Upper lobe of right lung (tissue), 1 donor: ENCODE results near the gene TIMM17A. TPM values are rescaled to one million over a fixed set of nuclear protein-coding genes. Genes with fewer than 3 reads are reported as not detected.
A peak's percentile ranks its signal among the peaks of the same experiment; 100 is the strongest.

Experiments
- ATAC-seq: fragments of 200-7000 bp; cut with Tn5 transposase; one replicate; pipeline ENCODE4 v1.9.1; 2020; ENCODE audit warnings: mild to moderate bottlenecking, moderate library complexity
- DNase-seq: peaks from one replicate; pipeline ENCODE4 v3.0.0-alpha.2; 2020
- H3K27ac ChIP-seq: fragments of 200-600 bp; one replicate; pipeline ENCODE4 v1.8.0; 2022
- H3K27me3 ChIP-seq: fragments of 200-600 bp; one replicate; pipeline ENCODE4 v1.8.0; 2022; ENCODE audit warnings: mild to moderate bottlenecking
- H3K36me3 ChIP-seq: fragments of 200-600 bp; one replicate; pipeline ENCODE4 v1.8.0; 2022
- H3K4me1 ChIP-seq: fragments of 200-600 bp; one replicate; pipeline ENCODE4 v1.8.0; 2022
- H3K4me3 ChIP-seq: fragments of 200-600 bp; one replicate; pipeline ENCODE4 v1.8.0; 2022; ENCODE audit warnings: mild to moderate bottlenecking
- H3K9me3 ChIP-seq: fragments of 200-600 bp; one replicate; pipeline ENCODE4 v1.8.0; 2022
- intact Hi-C: fragments of 100-400 bp; cut with DNase I; formaldehyde crosslinking; loops from one replicate; pipeline ENCODE4 v1.11.0; 2022
- total RNA-seq: library from RNA; stranded (reverse); fragmentation: NEBNext Ultra II Directional; extraction: Animal tissue kit (Norgen Biotek cat#: 25700); gene quantifications from one replicate; pipeline ENCODE4 v1.2.1, GENCODE V29; 2021
- TF ChIP-seq, protein P1 (sequence below): fragments of 200-600 bp; IDR thresholded peaks from one replicate; pipeline ENCODE4 v1.8.0; 2022; ENCODE audit warnings: antibody characterized with exemption
- donor health status: DM: no; HTN: yes; CAD: no; lungs with severe emphysema.

The TIMM17A gene
- total RNA-seq, 1 donor from 2014 or later: 33.9 TPM

DNA sequence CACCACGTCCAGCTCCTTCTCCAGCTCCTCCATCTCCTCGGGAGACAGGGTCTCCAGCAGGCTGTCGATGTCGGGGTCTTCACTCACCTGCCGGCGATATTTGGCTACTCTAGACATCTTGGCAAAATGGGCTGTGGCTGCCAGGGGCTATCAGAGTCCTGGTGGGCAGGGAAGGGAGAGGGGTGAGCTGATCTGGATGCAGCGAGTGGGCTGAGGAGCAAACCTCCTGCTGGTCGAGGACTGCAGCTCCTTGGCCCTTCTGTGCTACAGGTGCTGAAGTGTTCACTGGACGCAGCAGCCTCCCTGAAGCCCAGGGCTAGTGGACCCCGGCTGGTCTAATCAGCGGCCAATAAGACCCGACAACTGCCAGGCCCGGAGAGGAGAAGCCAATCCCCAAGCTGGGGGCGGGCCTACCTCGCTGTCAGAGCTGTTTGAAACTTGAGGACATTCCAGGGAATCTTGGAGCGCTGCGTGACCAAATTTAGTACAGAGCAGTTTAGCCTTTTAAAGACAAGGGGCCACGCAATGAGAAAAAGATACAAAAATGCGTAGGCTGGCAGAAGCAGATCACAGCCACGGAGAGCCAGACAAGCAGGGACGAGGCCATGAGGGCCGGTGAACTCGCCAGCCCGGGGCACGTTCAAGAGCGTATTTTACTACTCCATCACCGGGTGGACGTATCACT, 8.9 kb upstream of the TIMM17A start, which contains the start of gene LMOD1:
Gene LMOD1 (minus strand): TSS at position 325 of the 685 bp plus-strand sequence. CDS start 208 bp downstream, at position 117.
- H3K4me1 ChIP-seq: no peaks in the 10 kb centered on the region
- peak within 1 kb of the TSS; percentile 71 for H3K27ac ChIP-seq
- DNase-seq (peak; percentile 85), ATAC-seq (peak; percentile 94)
- no peaks in the 10 kb centered on the region for H3K9me3 ChIP-seq
- TF ChIP-seq, protein P1, sequence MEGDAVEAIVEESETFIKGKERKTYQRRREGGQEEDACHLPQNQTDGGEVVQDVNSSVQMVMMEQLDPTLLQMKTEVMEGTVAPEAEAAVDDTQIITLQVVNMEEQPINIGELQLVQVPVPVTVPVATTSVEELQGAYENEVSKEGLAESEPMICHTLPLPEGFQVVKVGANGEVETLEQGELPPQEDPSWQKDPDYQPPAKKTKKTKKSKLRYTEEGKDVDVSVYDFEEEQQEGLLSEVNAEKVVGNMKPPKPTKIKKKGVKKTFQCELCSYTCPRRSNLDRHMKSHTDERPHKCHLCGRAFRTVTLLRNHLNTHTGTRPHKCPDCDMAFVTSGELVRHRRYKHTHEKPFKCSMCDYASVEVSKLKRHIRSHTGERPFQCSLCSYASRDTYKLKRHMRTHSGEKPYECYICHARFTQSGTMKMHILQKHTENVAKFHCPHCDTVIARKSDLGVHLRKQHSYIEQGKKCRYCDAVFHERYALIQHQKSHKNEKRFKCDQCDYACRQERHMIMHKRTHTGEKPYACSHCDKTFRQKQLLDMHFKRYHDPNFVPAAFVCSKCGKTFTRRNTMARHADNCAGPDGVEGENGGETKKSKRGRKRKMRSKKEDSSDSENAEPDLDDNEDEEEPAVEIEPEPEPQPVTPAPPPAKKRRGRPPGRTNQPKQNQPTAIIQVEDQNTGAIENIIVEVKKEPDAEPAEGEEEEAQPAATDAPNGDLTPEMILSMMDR: no peak
- peaks cover 10% of the 10 kb centered on the region for H3K27me3 ChIP-seq
- H3K4me3 ChIP-seq: peak within 1 kb of the TSS; percentile 55
- H3K36me3 ChIP-seq: no peaks in the 10 kb centered on the region
- intact Hi-C loops: no loop called here

DNA sequence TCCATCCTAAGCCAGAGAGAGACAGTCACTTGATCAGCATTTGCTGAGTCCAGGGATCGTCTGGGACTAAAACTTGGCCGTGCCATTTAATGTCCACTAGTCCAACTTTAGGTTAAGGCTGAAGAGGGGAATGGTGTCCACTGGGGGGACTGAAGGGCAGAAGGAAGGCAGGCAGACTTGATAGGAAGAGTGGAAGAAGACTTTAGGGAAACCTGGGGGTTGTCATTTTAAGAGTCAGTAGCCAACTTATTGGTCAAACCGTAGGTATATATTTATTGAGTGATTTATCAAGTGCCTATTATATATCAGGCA, 7.7 kb upstream of the TIMM17A start:
- TF ChIP-seq, protein P1: no peak
- Histone ChIP-seq H3K27me3 (peaks cover 10% of the 10 kb centered on the region), H3K4me3 (no peak overlapping the region), H3K4me1 (no peaks in the 10 kb centered on the region), H3K27ac (peak overlapping the region; percentile 71), H3K36me3 (no peaks in the 10 kb centered on the region), H3K9me3 (no peaks in the 10 kb centered on the region)
- DNase-seq (no peak), ATAC-seq (no peak)
- intact Hi-C loops: no loop called here

DNA sequence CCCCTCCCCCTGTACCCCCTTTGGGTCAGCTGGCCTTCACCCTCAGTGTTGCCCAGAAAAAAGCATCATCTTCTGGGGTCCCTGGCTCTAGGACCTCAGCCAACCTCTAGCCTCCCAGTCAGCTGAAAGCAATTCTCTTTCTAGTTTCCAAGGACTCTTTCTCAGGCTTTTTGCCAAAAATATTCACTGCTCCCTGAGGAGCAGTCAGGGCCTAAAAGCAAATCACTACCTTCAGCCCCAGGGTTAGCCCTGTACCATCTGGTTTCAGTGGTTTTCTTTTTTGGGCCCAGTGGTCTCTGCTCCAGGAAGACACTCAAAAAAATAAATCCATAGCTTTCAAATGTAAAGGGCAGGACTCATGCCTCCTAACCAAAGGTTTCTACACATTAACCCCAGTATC, 5.8 kb upstream of the TIMM17A start:
- intact Hi-C loops: no loop called here
- ATAC-seq (no peak), DNase-seq (no peak)
- TF ChIP-seq, protein P1: no peak
- no peak overlapping the region for H3K27ac ChIP-seq
- H3K4me3 ChIP-seq: no peak overlapping the region
- H3K27me3 ChIP-seq: peaks cover 2% of the 10 kb centered on the region
- no peaks in the 10 kb centered on the region for H3K9me3 ChIP-seq
- H3K36me3 ChIP-seq: no peaks in the 10 kb centered on the region
- H3K4me1 ChIP-seq: no peaks in the 10 kb centered on the region

DNA sequence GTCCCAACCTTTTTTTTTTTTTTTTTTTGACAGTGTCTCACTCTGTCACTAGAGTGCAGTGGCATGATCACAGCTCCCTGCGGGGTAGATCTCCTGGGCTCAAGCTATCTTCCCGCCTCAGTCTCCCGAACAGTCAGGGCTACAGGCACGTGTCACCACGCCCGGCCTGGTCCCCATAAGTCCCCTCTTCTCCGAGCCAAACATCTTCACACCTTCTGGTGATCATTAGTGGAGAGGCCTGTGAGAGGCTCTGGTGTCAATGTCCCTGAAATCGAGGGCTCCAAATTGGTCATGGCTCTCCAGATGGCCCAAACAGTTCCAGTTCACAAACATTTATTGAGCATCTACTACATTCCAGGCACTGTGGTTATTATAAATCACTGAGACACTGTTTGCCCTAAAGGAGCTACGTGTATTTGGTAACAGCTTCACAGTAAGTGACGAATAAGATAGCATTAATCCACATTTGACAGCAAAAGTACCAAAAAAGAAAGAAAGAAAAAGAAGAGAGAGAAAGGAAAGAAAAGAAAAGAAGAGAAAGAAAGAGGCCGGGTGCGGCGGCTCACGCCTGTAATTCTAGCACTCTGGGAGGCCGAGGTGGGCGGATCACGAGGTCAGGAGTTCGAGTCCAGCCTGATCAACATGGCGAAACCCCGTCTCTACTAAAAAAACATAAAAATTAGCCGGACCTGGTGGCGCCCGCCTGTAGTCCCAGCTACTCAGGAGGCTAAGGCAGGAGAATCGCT, 867 bp upstream of the TIMM17A start:
- ATAC-seq: no peak
- H3K4me1 ChIP-seq: peaks cover 13% of the 10 kb centered on the region
- H3K9me3 ChIP-seq: no peaks in the 10 kb centered on the region
- intact Hi-C loops: no loop called here
- DNase-seq: no peak
- H3K36me3 ChIP-seq: peaks cover 23% of the 10 kb centered on the region
- H3K27ac ChIP-seq: peak overlapping the region; percentile 86
- H3K4me3 ChIP-seq: peak overlapping the region; percentile 96
- no peaks in the 10 kb centered on the region for H3K27me3 ChIP-seq
- TF ChIP-seq, protein P1: no peak

DNA sequence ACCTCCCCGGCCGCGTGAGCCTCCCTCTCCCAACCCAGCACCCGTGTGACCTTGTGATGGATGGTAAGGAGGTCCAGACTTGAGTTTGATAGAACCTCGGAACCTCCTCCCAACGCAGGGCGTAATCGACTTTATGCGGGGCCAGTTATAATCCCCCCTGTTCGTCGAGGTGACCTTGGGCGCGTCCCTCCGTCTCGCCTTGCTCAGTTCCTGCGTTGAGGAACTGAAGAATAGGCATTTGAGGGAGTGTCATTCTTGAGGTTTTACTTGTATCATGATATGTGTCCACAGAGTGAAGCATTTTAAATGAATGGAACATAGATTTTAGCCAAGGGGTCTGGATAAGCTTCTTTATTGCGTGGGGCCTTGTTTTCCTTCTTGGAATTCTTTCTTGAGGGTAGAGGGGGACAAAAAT, 433 bp downstream of the TIMM17A start:
- Histone ChIP-seq H3K4me1 (peaks cover 13% of the 10 kb centered on the region), H3K4me3 (peak overlapping the region; percentile 96), H3K27ac (peak overlapping the region; percentile 86), H3K36me3 (peaks cover 36% of the 10 kb centered on the region), H3K27me3 (no peaks in the 10 kb centered on the region), H3K9me3 (no peaks in the 10 kb centered on the region)
- DNase-seq: no peak
- peak; percentile 66 for ATAC-seq
- TF ChIP-seq, protein P1: no peak
- intact Hi-C loops: no loop called here
